HepG2 (cell line): ENCODE data around the gene PRICKLE3. TPM values are rescaled to one million over a fixed set of nuclear protein-coding genes. Genes with fewer than 3 reads are reported as not detected.
A peak's percentile ranks its signal among the peaks of the same experiment; 100 is the strongest.

Experiments used
- ARID2 ChIP-seq: sonication (generic); formaldehyde crosslinking; IDR thresholded peaks from 2 replicates; pipeline ENCODE4 v1.8.1; 2022; ENCODE audit warnings: mild to moderate bottlenecking, missing genetic modification reagents, borderline replicate concordance
- ATF2 ChIP-seq: sonication (generic); formaldehyde crosslinking; IDR thresholded peaks from 2 replicates; pipeline ENCODE4 v1.4.0; 2020; ENCODE audit warnings: missing genetic modification reagents
- FOXJ3 ChIP-seq: sonication (generic); formaldehyde crosslinking; IDR thresholded peaks from 2 replicates; pipeline ENCODE4 v1.4.0; 2020; ENCODE audit warnings: missing genetic modification reagents, mild to moderate bottlenecking, borderline replicate concordance
- FOXO4 ChIP-seq: sonication (generic); formaldehyde crosslinking; conservative IDR thresholded peaks from 2 replicates; pipeline ENCODE4 v1.8.1; 2023; ENCODE audit warnings: missing genetic modification reagents
- HNRNPUL1 ChIP-seq: fragments of 200-400 bp; formaldehyde crosslinking; IDR thresholded peaks from 2 replicates; pipeline ENCODE4 v1.6.1; 2017; ENCODE audit warnings: low read depth, mild to moderate bottlenecking, low read length, moderate library complexity
- NR2F1 ChIP-seq, 2 experiments: fragments of 450-650 bp in 1 of 2; formaldehyde crosslinking in 1 of 2; IDR thresholded peaks; 2 replicates each; pipeline versions ENCODE4 v1.5.0 to v1.6.1; 2016 to 2020; ENCODE audit warnings: mild to moderate bottlenecking in 1 of 2, missing compliant biosample characterization in 1 of 2, missing genetic modification reagents in 1 of 2, moderate library complexity in 1 of 2
- PBX2 ChIP-seq: IDR thresholded peaks from 2 replicates; pipeline ENCODE4 v1.6.1; 2016; ENCODE audit warnings: control low read depth
- RARA ChIP-seq: IDR thresholded peaks from 2 replicates; pipeline ENCODE4 v1.6.1; 2016; ENCODE audit warnings: missing genetic modification reagents, missing compliant biosample characterization
- RNF2 ChIP-seq: fragments of 450-650 bp; conservative IDR thresholded peaks from 2 replicates; pipeline ENCODE4 v1.6.1; 2016; ENCODE audit warnings: low read depth
- SMARCC2 ChIP-seq: fragments of 450-650 bp; IDR thresholded peaks from 2 replicates; pipeline ENCODE4 v1.6.1; 2017; ENCODE audit warnings: antibody characterized with exemption, mild to moderate bottlenecking
- SP5 ChIP-seq: IDR thresholded peaks from 2 replicates; pipeline ENCODE4 v1.6.1; 2016; ENCODE audit warnings: low read depth, borderline replicate concordance
- THRA ChIP-seq: sonication (generic); formaldehyde crosslinking; IDR thresholded peaks from 2 replicates; pipeline ENCODE4 v1.4.0; 2020; ENCODE audit warnings: missing genetic modification reagents, borderline replicate concordance
- THYN1 ChIP-seq: sonication (generic); formaldehyde crosslinking; IDR thresholded peaks from 2 replicates; pipeline ENCODE4 v1.8.1; 2023; ENCODE audit warnings: low read depth, mild to moderate bottlenecking, moderate library complexity, missing genetic modification reagents, borderline replicate concordance
- ZBTB1 ChIP-seq: sonication (generic); formaldehyde crosslinking; IDR thresholded peaks from 2 replicates; pipeline ENCODE4 v1.4.0; 2020; ENCODE audit warnings: missing genetic modification reagents, borderline replicate concordance
- ZFP36L1 ChIP-seq: sonication (generic); formaldehyde crosslinking; IDR thresholded peaks from 2 replicates; pipeline ENCODE4 v1.8.0; 2022; ENCODE audit warnings: mild to moderate bottlenecking, missing genetic modification reagents, moderate library complexity
- ZNF33B ChIP-seq: sonication (generic); formaldehyde crosslinking; IDR thresholded peaks from 2 replicates; pipeline ENCODE4 v1.5.1; 2020; ENCODE audit warnings: mild to moderate bottlenecking, missing genetic modification reagents
- ZNF709 ChIP-seq: sonication (generic); formaldehyde crosslinking; IDR thresholded peaks from 2 replicates; pipeline ENCODE4 v1.5.0; 2020; ENCODE audit warnings: mild to moderate bottlenecking, missing genetic modification reagents
- ZNF737 ChIP-seq: sonication (generic); formaldehyde crosslinking; IDR thresholded peaks from 2 replicates; pipeline ENCODE4 v1.5.0; 2020; ENCODE audit warnings: missing genetic modification reagents, mild to moderate bottlenecking, borderline replicate concordance
- ZNF775 ChIP-seq: sonication (generic); formaldehyde crosslinking; IDR thresholded peaks from 2 replicates; pipeline ENCODE4 v1.4.0; 2020; ENCODE audit warnings: missing genetic modification reagents, mild to moderate bottlenecking, moderate library complexity, borderline replicate concordance
- polyA plus RNA-seq, 8 experiments: library from polyadenylated mRNA; depleted of rRNA in 3 of 8; stranded (reverse) in 7 of 8; unstranded in 1 of 8; fragments of >200 nt; fragmentation: Illumina TruSeq in 4 of 8; extraction: Trizol in 4 of 8; gene quantifications; 2 replicates each; pipeline versions ENCODE4 v1.2.1 to v1.2.3, GENCODE V29; 2011 to 2016; ENCODE audit warnings: low read depth in 4 of 8, missing spikeins in 1 of 8, mixed read lengths in 1 of 8; ENCODE audit not compliant: insufficient read depth in 1 of 8
- total RNA-seq, 5 experiments: library from RNA; depleted of rRNA; stranded (reverse); fragments of >200 nt; fragmentation: Illumina TruSeq; extraction: Trizol; gene quantifications; 2 replicates each; pipeline ENCODE4 v1.2.3, GENCODE V29; 2016; ENCODE audit warnings: low read depth in 1 of 5
- TF ChIP-seq, protein P1 (sequence below): sonication (generic); formaldehyde crosslinking; IDR thresholded peaks from 2 replicates; pipeline ENCODE4 v1.8.0; 2022; ENCODE audit warnings: mild to moderate bottlenecking, missing genetic modification reagents, moderate library complexity
- TF ChIP-seq, protein P2 (sequence below): sonication (generic); formaldehyde crosslinking; IDR thresholded peaks from 2 replicates; pipeline ENCODE4 v1.5.0; 2020; ENCODE audit warnings: missing genetic modification reagents, mild to moderate bottlenecking, borderline replicate concordance

PRICKLE3 gene
- total and polyA plus RNA-seq, 2 of the 13 experiments (the other 11 are each of a cell fraction or from before 2014, with no cell fraction given) = 2.6 TPM

DNA sequence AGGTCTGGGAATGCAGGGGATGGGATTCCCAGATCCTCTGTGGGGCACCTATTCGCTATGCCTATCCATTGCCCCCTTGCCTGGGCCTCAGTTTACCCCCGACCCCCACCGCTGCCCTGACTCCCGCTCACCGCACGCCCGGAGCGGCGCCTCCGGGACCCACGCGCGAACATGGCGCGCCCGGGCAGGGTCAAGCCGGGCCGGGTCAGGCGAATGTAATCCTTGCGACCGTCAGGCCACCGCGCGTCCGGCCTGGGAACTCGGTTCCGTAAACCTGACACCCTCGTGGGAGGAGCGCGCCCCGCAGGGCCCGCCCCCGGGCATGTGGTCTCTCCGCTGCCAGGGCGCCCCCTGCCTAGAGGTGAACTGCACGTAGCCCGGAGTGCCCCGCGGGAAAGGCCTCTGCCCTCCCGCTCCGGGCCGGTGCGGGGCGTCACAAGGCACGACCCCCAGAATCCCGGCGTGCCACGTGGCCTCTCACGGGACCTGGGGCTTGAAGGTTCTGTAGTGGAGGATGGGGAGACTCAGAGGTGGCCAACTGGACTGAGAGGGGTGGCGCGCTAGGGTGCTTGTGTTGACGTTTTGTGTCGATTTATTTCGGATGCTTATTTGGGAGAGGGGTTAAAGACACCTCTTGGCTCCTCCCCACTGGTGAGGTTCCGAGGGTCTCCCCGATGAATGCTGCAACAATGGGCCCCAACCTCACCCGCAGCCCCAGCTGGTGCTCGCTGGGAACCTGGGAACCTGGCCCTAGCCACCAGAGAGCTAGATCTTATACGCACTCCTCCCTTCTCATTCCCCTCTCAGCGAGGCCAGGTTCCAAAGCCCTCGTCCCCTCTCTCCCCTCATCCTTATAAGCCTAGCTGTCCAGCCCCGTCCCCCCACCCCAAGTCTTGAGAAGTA lies at the start of gene PRICKLE3 (continued):
- TF ChIP-seq FOXO4 (CRISPR knock-in tag) (0 out of 2 replicates have a peak, but pooled peaks have one; percentile 83), ZNF33B (CRISPR knock-in tag) (no peak), ARID2 (CRISPR knock-in tag) (no peak), ZBTB1 (CRISPR knock-in tag) (no peak), ZNF737 (no peak), ZNF775 (no peak), SMARCC2 (no peak), RNF2 (no peak), THYN1 (CRISPR knock-in tag) (no peak), HNRNPUL1 (no peak), THRA (CRISPR knock-in tag) (peak; percentile 49), ATF2 (no peak), FOXJ3 (no peak), ZFP36L1 (CRISPR knock-in tag) (no peak), NR2F1 (CRISPR knock-in tag; IDR thresholded peaks at IDR 0.05) (peak in 1 of 2 experiments; percentile 47; a peak in 2 of 4 replicates), ZNF709 (no peak), RARA (CRISPR knock-in tag) (no peak), PBX2 (CRISPR knock-in tag) (no peak), SP5 (CRISPR knock-in tag) (peak; percentile 71; the same call in 1 of the 2 replicates)
- TF ChIP-seq, protein P1, sequence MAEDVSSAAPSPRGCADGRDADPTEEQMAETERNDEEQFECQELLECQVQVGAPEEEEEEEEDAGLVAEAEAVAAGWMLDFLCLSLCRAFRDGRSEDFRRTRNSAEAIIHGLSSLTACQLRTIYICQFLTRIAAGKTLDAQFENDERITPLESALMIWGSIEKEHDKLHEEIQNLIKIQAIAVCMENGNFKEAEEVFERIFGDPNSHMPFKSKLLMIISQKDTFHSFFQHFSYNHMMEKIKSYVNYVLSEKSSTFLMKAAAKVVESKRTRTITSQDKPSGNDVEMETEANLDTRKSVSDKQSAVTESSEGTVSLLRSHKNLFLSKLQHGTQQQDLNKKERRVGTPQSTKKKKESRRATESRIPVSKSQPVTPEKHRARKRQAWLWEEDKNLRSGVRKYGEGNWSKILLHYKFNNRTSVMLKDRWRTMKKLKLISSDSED (CRISPR knock-in tag) = no peak
- TF ChIP-seq, protein P2, sequence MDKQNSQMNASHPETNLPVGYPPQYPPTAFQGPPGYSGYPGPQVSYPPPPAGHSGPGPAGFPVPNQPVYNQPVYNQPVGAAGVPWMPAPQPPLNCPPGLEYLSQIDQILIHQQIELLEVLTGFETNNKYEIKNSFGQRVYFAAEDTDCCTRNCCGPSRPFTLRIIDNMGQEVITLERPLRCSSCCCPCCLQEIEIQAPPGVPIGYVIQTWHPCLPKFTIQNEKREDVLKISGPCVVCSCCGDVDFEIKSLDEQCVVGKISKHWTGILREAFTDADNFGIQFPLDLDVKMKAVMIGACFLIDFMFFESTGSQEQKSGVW = no peak
